Lower lobe of right lung (tissue), 2 donors: ENCODE data around the gene MPP2. TPM values are rescaled to one million over a fixed set of nuclear protein-coding genes. Genes with fewer than 3 reads are reported as not detected.
"Not testable (repeated sequence)": the region's sequence is repeated elsewhere in the genome, so short reads cannot be mapped to it uniquely, and the experiment has no call there.

Experiments used
- ATAC-seq, 2 donors: fragments of 200-7000 bp; cut with Tn5 transposase; one replicate each; pipeline ENCODE4 v1.9.1; 2020 to 2022; ENCODE audit warnings: mild to moderate bottlenecking in 2 of 2, moderate library complexity in 2 of 2
- DNase-seq: peaks from one replicate; pipeline ENCODE4 v3.0.0-alpha.2; 2020
- H3K27ac ChIP-seq: fragments of 200-600 bp; one replicate; pipeline ENCODE4 v1.8.0; 2022
- H3K27me3 ChIP-seq: fragments of 200-600 bp; one replicate; pipeline ENCODE4 v1.8.0; 2022; ENCODE audit warnings: low read depth
- H3K36me3 ChIP-seq: fragments of 200-600 bp; one replicate; pipeline ENCODE4 v1.8.0; 2022; ENCODE audit warnings: mild to moderate bottlenecking
- H3K4me1 ChIP-seq: fragments of 200-600 bp; one replicate; pipeline ENCODE4 v1.8.0; 2022
- H3K4me3 ChIP-seq: fragments of 200-600 bp; one replicate; pipeline ENCODE4 v1.8.0; 2022; ENCODE audit warnings: mild to moderate bottlenecking
- H3K9me3 ChIP-seq: fragments of 200-600 bp; one replicate; pipeline ENCODE4 v1.8.0; 2022
- CTCF ChIP-seq: fragments of 200-600 bp; IDR thresholded peaks from one replicate; pipeline ENCODE4 v1.8.0; 2022; ENCODE audit warnings: antibody characterized with exemption, mild to moderate bottlenecking
- intact Hi-C: fragments of 100-400 bp; cut with DNase I; formaldehyde crosslinking; loops from one replicate; pipeline ENCODE4 v1.11.0; 2022
- total RNA-seq: library from RNA; stranded (reverse); fragmentation: NEBNext Ultra II Directional; extraction: Animal tissue kit (Norgen Biotek cat#: 25700); gene quantifications from one replicate; pipeline ENCODE4 v1.2.1, GENCODE V29; 2021
- donor health status: DM: no; HTN: yes; CAD: no; lungs with severe emphysema.

The MPP2 gene
- total RNA-seq, 1 donor from 2014 or later = 0.62 TPM

GRCh38 chr17:43928609-43929008, 21.3 kb upstream of the MPP2 start:
- DNase-seq = no peak
- Histone ChIP-seq H3K36me3 (no peaks in the 10 kb centered on the region), H3K27ac (no peak overlapping the region), H3K27me3 (peaks cover 14% of the 10 kb centered on the region), H3K4me1 (peaks cover 10% of the 10 kb centered on the region), H3K9me3 (no peaks in the 10 kb centered on the region), H3K4me3 (no peak overlapping the region)
- intact Hi-C loops = no loop called here
- no peak for ATAC-seq
- TF ChIP-seq CTCF = no peak

DNA sequence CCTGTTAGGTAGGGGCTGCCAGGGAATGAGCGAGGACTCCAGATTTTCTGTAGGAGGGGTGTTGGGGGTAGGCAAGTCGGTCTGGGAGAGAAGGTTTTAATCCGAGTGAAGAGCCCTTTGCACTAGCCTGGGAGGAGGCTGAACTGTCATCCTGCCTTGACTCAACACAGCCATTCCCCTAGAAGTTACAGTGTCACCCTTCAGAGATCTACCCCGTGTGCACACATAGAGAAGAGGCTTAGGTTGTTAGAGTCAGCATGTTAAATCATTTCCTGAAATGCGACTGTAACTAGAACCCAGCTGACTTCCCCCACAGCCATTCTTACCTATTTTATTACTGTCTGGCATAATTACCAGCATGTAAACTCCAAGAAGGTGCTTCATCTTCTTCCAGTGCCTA, 20.6 kb upstream of the MPP2 start:
- H3K9me3 ChIP-seq, ATAC-seq, H3K36me3 ChIP-seq, intact Hi-C loops, DNase-seq, H3K27ac ChIP-seq, H3K4me3 ChIP-seq: not testable (repeated sequence)
- H3K4me1 ChIP-seq = peaks cover 10% of the 10 kb centered on the region
- peaks cover 14% of the 10 kb centered on the region for H3K27me3 ChIP-seq

DNA sequence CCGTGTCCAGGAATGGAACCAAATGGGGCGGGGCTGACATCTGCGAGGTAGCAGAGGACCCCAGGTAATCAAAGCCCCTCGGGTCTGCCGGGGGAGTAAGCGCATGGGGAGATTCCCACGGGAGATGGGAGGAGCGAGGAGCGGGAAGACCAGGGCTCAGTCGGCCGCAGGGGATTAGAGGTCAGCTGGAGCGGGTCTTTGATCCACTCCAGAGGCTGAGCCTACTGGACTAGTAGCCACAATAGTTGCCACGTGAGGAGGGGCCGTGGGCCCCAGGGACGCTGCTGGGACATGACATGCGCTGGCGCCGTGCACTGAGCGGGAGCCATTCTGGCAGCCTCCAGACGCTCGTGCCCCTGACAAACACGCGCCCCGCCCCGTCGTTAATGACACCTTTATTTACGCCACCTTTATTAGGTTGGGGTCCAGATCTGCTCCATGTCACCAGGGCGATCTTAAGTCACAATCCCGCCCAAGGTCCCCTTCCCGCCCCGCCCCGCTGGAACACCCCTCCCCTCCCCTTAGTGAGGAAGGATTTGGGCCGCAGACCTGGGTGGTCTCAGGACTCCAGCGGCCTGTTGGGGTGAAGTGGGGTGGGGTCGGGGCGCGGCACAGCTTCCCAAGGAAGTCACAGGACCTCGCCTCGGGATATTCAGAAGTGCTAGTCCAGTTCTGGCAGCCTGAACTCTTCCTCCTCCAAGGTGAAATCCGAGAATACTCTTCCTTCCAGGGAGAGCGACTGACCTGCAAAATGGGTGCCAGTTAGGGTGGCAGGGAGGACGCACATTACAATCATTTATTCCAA, 19.9 kb upstream of the MPP2 start:
- Histone ChIP-seq H3K27ac (no peak overlapping the region), H3K27me3 (peaks cover 14% of the 10 kb centered on the region), H3K4me1 (peaks cover 10% of the 10 kb centered on the region), H3K4me3 (peak overlapping the region; percentile 46), H3K9me3 (no peaks in the 10 kb centered on the region), H3K36me3 (no peaks in the 10 kb centered on the region)
- DNase-seq = no peak
- intact Hi-C loops = no loop called here
- TF ChIP-seq CTCF = no peak
- ATAC-seq = peak in 1 of 2 donors; percentile 34

DNA sequence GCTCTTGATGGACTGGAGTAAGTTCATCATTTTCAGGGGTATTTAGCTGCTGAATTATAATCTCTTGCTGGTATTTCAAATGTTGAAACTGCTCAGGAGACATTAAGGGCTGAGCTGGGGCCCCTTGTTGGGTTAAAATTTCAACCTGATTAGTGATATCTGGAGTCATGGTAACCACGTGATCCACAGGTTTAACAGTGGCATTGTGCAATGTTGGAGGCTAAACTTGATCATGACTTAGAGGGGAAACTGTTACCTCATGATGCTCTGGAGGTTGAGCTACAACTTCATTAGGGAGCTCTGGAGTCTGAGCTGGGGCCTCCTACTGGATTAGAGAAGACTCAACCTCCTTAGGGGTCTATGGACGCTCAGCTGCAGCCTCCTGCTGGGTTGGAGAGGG, 17.2 kb upstream of the MPP2 start:
- H3K4me3 ChIP-seq = no peak overlapping the region
- DNase-seq (no peak), ATAC-seq (no peak)
- no peaks in the 10 kb centered on the region for H3K9me3 ChIP-seq
- no peak overlapping the region for H3K27ac ChIP-seq
- H3K27me3 ChIP-seq = peaks cover 16% of the 10 kb centered on the region
- H3K36me3 ChIP-seq = no peaks in the 10 kb centered on the region
- peaks cover 10% of the 10 kb centered on the region for H3K4me1 ChIP-seq
- intact Hi-C loops = no loop called here
- no peak for TF ChIP-seq CTCF

GRCh38 chr17:43920500-43921095, 13.3 kb upstream of the MPP2 start:
- ATAC-seq (no peak), DNase-seq (no peak)
- peaks cover 6% of the 10 kb centered on the region for H3K27me3 ChIP-seq
- H3K36me3 ChIP-seq = no peaks in the 10 kb centered on the region
- intact Hi-C loops = no loop called here
- no peak overlapping the region for H3K4me3 ChIP-seq
- TF ChIP-seq CTCF = no peak
- no peak overlapping the region for H3K27ac ChIP-seq
- no peaks in the 10 kb centered on the region for H3K9me3 ChIP-seq
- peaks cover 11% of the 10 kb centered on the region for H3K4me1 ChIP-seq

DNA sequence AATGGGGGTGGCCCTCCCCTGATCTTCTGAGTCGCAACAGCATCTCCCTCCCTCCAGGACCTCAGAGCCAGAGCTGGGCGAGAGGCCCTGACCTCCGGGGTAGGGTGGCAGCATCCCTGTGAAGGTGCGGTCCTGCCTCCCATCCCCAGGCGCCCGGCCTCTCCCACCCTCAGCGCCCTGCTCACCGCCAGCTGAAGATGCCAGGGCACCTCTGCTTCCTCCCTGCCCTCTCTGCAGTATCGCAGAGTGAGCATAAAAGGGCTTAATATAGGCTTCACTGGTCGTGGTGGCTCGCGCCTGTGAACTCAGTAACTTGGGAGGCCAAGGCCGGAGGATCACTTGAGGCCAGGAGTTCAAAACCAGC, 10.7 kb upstream of the MPP2 start:
- no peak for TF ChIP-seq CTCF
- Histone ChIP-seq H3K4me1 (peaks cover 11% of the 10 kb centered on the region), H3K27me3 (peaks cover 8% of the 10 kb centered on the region), H3K9me3 (no peaks in the 10 kb centered on the region), H3K4me3 (peak overlapping the region; percentile 48), H3K36me3 (no peaks in the 10 kb centered on the region), H3K27ac (no peak overlapping the region)
- intact Hi-C loops = no loop called here
- ATAC-seq (no peak), DNase-seq (no peak)
